DOHH2 (cell line): ENCODE data around the gene PLA2G4A.

ENCODE experiments used
- H3F3A ChIP-seq: fragments of 200-600 bp; sonication (generic), shearing (Covaris generic); 2 replicates; pipeline ENCODE4 v1.6.0; 2016; ENCODE audit warnings: antibody characterized with exemption, mild to moderate bottlenecking; ENCODE audit not compliant: control insufficient read depth, insufficient read depth
- H3K27ac ChIP-seq: fragments of 200-600 bp; sonication (generic); 2 replicates; pipeline ENCODE4 v1.5.1; 2014; ENCODE audit warnings: low read depth, mild to moderate bottlenecking, low read length, moderate library complexity
- H3K27me3 ChIP-seq: fragments of 200-600 bp; sonication (generic); 2 replicates; pipeline ENCODE4 v1.6.1; 2014; ENCODE audit warnings: mild to moderate bottlenecking, low read length, mixed read lengths; ENCODE audit not compliant: control insufficient read depth
- H3K36me3 ChIP-seq: fragments of 200-600 bp; sonication (generic); 2 replicates; pipeline ENCODE4 v1.6.1; 2014; ENCODE audit warnings: mild to moderate bottlenecking, low read length, moderate library complexity, mixed read lengths; ENCODE audit not compliant: control insufficient read depth
- H3K4me1 ChIP-seq: fragments of 200-600 bp; sonication (generic); 2 replicates; pipeline ENCODE4 v1.6.1; 2014; ENCODE audit warnings: mild to moderate bottlenecking, low read length, mixed read lengths; ENCODE audit not compliant: control insufficient read depth
- H3K4me2 ChIP-seq: fragments of 200-600 bp; sonication (generic); 2 replicates; pipeline ENCODE4 v1.6.0; 2014; ENCODE audit warnings: mild to moderate bottlenecking, low read length, moderate library complexity
- H3K4me3 ChIP-seq: fragments of 200-600 bp; sonication (generic); 2 replicates; pipeline ENCODE4 v1.5.1; 2014; ENCODE audit warnings: mild to moderate bottlenecking, low read length, mixed read lengths
- H3K79me2 ChIP-seq: fragments of 200-600 bp; sonication (generic); 2 replicates; pipeline ENCODE4 v1.6.1; 2014; ENCODE audit warnings: mild to moderate bottlenecking, low read length, mixed read lengths; ENCODE audit not compliant: control insufficient read depth
- H3K9me2 ChIP-seq: fragments of 200-600 bp; sonication (generic); replicated peaks from 2 replicates; pipeline ENCODE4 v1.6.1; 2014; ENCODE audit warnings: mild to moderate bottlenecking, low read length, mixed read lengths; ENCODE audit not compliant: control insufficient read depth
- H3K9me3 ChIP-seq: fragments of 200-600 bp; sonication (generic); 2 replicates; pipeline ENCODE4 v1.6.1; 2014; ENCODE audit warnings: antibody characterized with exemption, low read length, mixed read lengths; ENCODE audit not compliant: control insufficient read depth, insufficient read depth
- H4K20me1 ChIP-seq: fragments of 200-600 bp; sonication (generic); 2 replicates; pipeline ENCODE4 v1.6.0; 2014; ENCODE audit warnings: low read depth, mild to moderate bottlenecking, antibody characterized with exemption, low read length, moderate library complexity; ENCODE audit not compliant: control insufficient read depth, insufficient read depth
- CTCF ChIP-seq: fragments of 200-600 bp; sonication (generic); IDR thresholded peaks from one replicate; pipeline ENCODE4 v1.5.1; 2014; ENCODE audit warnings: antibody characterized with exemption, mild to moderate bottlenecking, low read depth, low read length; ENCODE audit not compliant: poor library complexity, severe bottlenecking
- EZH2phosphoT487 ChIP-seq: fragments of 200-600 bp; sonication (generic); IDR thresholded peaks from 2 replicates; pipeline ENCODE4 v1.6.1; 2017; ENCODE audit warnings: borderline replicate concordance, mild to moderate bottlenecking, antibody characterized with exemption, low read length, moderate library complexity, mixed read lengths

PLA2G4A gene

GRCh38 chr1:186987065-186987464 is 158.3 kb downstream of the PLA2G4A start:
- H3K4me2 ChIP-seq: no peak overlapping the region
- no peaks in the 10 kb centered on the region for H3K9me2 ChIP-seq
- no peaks in the 10 kb centered on the region for H4K20me1 ChIP-seq
- no peaks in the 10 kb centered on the region for H3F3A ChIP-seq
- no peak for TF ChIP-seq EZH2phosphoT487
- TF ChIP-seq CTCF: no peak
- no peaks in the 10 kb centered on the region for H3K9me3 ChIP-seq
- no peak overlapping the region for H3K4me3 ChIP-seq
- no peaks in the 10 kb centered on the region for H3K27me3 ChIP-seq
- H3K4me1 ChIP-seq: no peaks in the 10 kb centered on the region
- H3K79me2 ChIP-seq: no peaks in the 10 kb centered on the region
- no peaks in the 10 kb centered on the region for H3K36me3 ChIP-seq
- H3K27ac ChIP-seq: no peak overlapping the region

- Histone ChIP-seq H3K9me3 (no peaks in the 10 kb centered on the region), H3K4me3 (no peak overlapping the region), H3K36me3 (no peaks in the 10 kb centered on the region), H3K27me3 (no peaks in the 10 kb centered on the region), H3K4me2 (no peak overlapping the region), H3F3A (no peaks in the 10 kb centered on the region), H3K4me1 (no peaks in the 10 kb centered on the region), H3K9me2 (no peaks in the 10 kb centered on the region), H3K79me2 (no peaks in the 10 kb centered on the region), H4K20me1 (no peaks in the 10 kb centered on the region), H3K27ac (no peak overlapping the region)
- no peak for TF ChIP-seq EZH2phosphoT487
- no peak for TF ChIP-seq CTCF
Measured at GRCh38 chr1:186987769-186988168, 159.0 kb downstream of the PLA2G4A start.

- Histone ChIP-seq H3K4me2 (no peak overlapping the region), H3K79me2 (no peaks in the 10 kb centered on the region), H3K36me3 (no peaks in the 10 kb centered on the region), H3K9me2 (no peaks in the 10 kb centered on the region), H4K20me1 (no peaks in the 10 kb centered on the region), H3K4me3 (no peak overlapping the region), H3K27me3 (no peaks in the 10 kb centered on the region), H3K9me3 (no peaks in the 10 kb centered on the region), H3K4me1 (no peaks in the 10 kb centered on the region), H3F3A (no peaks in the 10 kb centered on the region), H3K27ac (no peak overlapping the region)
- TF ChIP-seq EZH2phosphoT487 (no peak), CTCF (no peak)
Measured at GRCh38 chr1:186993996-186994395, 165.2 kb downstream of the PLA2G4A start.

- no peaks in the 10 kb centered on the region for H3K27me3 ChIP-seq
- H3K9me2 ChIP-seq: no peaks in the 10 kb centered on the region
- no peak for TF ChIP-seq EZH2phosphoT487
- no peak for TF ChIP-seq CTCF
- no peak overlapping the region for H3K4me3 ChIP-seq
- no peaks in the 10 kb centered on the region for H3K36me3 ChIP-seq
- no peak overlapping the region for H3K4me2 ChIP-seq
- no peaks in the 10 kb centered on the region for H3K9me3 ChIP-seq
- no peaks in the 10 kb centered on the region for H3K4me1 ChIP-seq
- no peaks in the 10 kb centered on the region for H3K79me2 ChIP-seq
- H4K20me1 ChIP-seq: no peaks in the 10 kb centered on the region
- H3F3A ChIP-seq: no peaks in the 10 kb centered on the region
- no peak overlapping the region for H3K27ac ChIP-seq
Measured at GRCh38 chr1:186994897-186995296, 166.1 kb downstream of the PLA2G4A start.
